CD14-positive monocyte (primary cell): Measurements from ENCODE around the gene MCEE. TPM values are rescaled to one million over a fixed set of nuclear protein-coding genes. Genes with fewer than 3 reads are reported as not detected.

Source experiments
- DNase-seq, 3 donors: peaks; one replicate each; pipeline ENCODE4 v3.0.0-alpha.2; 2011 to 2022
- H2AFZ ChIP-seq: 2 replicates; pipeline ENCODE4 v1.6.0; 2012; ENCODE audit warnings: mild to moderate bottlenecking, low read depth, low read length, inconsistent platforms; ENCODE audit not compliant: insufficient read depth, poor library complexity, severe bottlenecking
- H3K27ac ChIP-seq, 2 donors: 1 replicate in 1 of 2; 2 replicates in 1 of 2; pipeline ENCODE4 v1.5.1; 2012 to 2013; ENCODE audit warnings: low read length in 2 of 2, control low read depth in 1 of 2, inconsistent platforms in 1 of 2, low read depth in 1 of 2, mild to moderate bottlenecking in 1 of 2
- H3K27me3 ChIP-seq, 2 donors: one replicate each; pipeline versions ENCODE4 v1.6.0 to v1.6.1; 2011 to 2013; ENCODE audit warnings: low read length in 2 of 2; ENCODE audit not compliant: control insufficient read depth in 2 of 2, insufficient read depth in 2 of 2
- H3K36me3 ChIP-seq, 2 donors: replicated peaks in 1 of 2; 1 replicate in 1 of 2; 2 replicates in 1 of 2; pipeline versions ENCODE4 v1.5.1 to v1.6.1; 2012 to 2013; ENCODE audit warnings: low read length in 2 of 2, control low read depth in 1 of 2, inconsistent platforms in 1 of 2, mild to moderate bottlenecking in 1 of 2; ENCODE audit not compliant: insufficient read depth in 2 of 2, control insufficient read depth in 1 of 2
- H3K4me1 ChIP-seq, 2 donors: 1 replicate in 1 of 2; 2 replicates in 1 of 2; pipeline versions ENCODE4 v1.5.1 to v1.6.1; 2012 to 2013; ENCODE audit warnings: low read length in 2 of 2, control low read depth in 1 of 2, inconsistent platforms in 1 of 2, mild to moderate bottlenecking in 1 of 2, moderate library complexity in 1 of 2; ENCODE audit not compliant: insufficient read depth in 2 of 2, control insufficient read depth in 1 of 2
- H3K4me2 ChIP-seq: replicated peaks from 2 replicates; pipeline ENCODE3; 2012; ENCODE audit warnings: low read length, moderate library complexity, mild to moderate bottlenecking; ENCODE audit not compliant: poor library complexity, severe bottlenecking; ENCODE audit errors: extremely low read depth
- H3K4me3 ChIP-seq, 3 experiments: fragments of 200-600 bp in 1 of 3; sonication (generic) in 1 of 3; replicated peaks in 1 of 3; 1 replicate in 2 of 3; 2 replicates in 1 of 3; pipeline ENCODE4 v1.5.1; 2011 to 2013; ENCODE audit warnings: low read length in 3 of 3, mild to moderate bottlenecking in 3 of 3, control low read depth in 2 of 3, low read depth in 2 of 3, inconsistent platforms in 1 of 3, moderate library complexity in 1 of 3
- H3K79me2 ChIP-seq: 2 replicates; pipeline ENCODE4 v1.6.0; 2012; ENCODE audit warnings: mild to moderate bottlenecking, control low read depth, inconsistent platforms, low read length, moderate library complexity; ENCODE audit not compliant: insufficient read depth
- H3K9ac ChIP-seq: 2 replicates; pipeline ENCODE4 v1.6.0; 2017; ENCODE audit warnings: low read length, mild to moderate bottlenecking; ENCODE audit not compliant: insufficient read depth, poor library complexity, severe bottlenecking
- H3K9me3 ChIP-seq, 2 donors: replicated peaks in 1 of 2; 1 replicate in 1 of 2; 2 replicates in 1 of 2; pipeline versions ENCODE4 v1.5.1 to v1.6.1; 2012 to 2013; ENCODE audit warnings: low read length in 2 of 2, control low read depth in 1 of 2; ENCODE audit not compliant: control insufficient read depth in 1 of 2, insufficient read depth in 1 of 2
- H4K20me1 ChIP-seq: 2 replicates; pipeline ENCODE4 v1.6.0; 2012; ENCODE audit warnings: mild to moderate bottlenecking, low read length, control low read depth, moderate library complexity; ENCODE audit not compliant: insufficient read depth
- H3K27ac Mint-ChIP-seq, 7 donors: one replicate each; pipeline ENCODE4 v1.8.0; 2020; ENCODE audit warnings: mild to moderate bottlenecking in 7 of 7, mixed read lengths in 7 of 7, moderate library complexity in 6 of 7, inconsistent platforms in 2 of 7
- H3K27me3 Mint-ChIP-seq, 3 donors: one replicate each; pipeline ENCODE4 v1.8.0; 2021 to 2022; ENCODE audit warnings: low read depth in 3 of 3, mild to moderate bottlenecking in 3 of 3, mixed read lengths in 3 of 3, moderate library complexity in 3 of 3, inconsistent platforms in 1 of 3
- H3K36me3 Mint-ChIP-seq, 2 donors: one replicate each; pipeline ENCODE4 v1.8.0; 2020; ENCODE audit warnings: mixed read lengths in 2 of 2, inconsistent platforms in 1 of 2, mild to moderate bottlenecking in 1 of 2
- H3K4me1 Mint-ChIP-seq: one replicate; pipeline ENCODE4 v1.8.0; 2020; ENCODE audit warnings: mild to moderate bottlenecking, mixed read lengths
- H3K4me3 Mint-ChIP-seq, 2 donors: one replicate each; pipeline ENCODE4 v1.8.0; 2020; ENCODE audit warnings: mild to moderate bottlenecking in 2 of 2, mixed read lengths in 2 of 2, moderate library complexity in 1 of 2
- H3K9me3 Mint-ChIP-seq, 7 donors: one replicate each; pipeline ENCODE4 v1.8.0; 2020 to 2022; ENCODE audit warnings: mixed read lengths in 7 of 7, mild to moderate bottlenecking in 6 of 7, moderate library complexity in 6 of 7, inconsistent platforms in 2 of 7
- WGBS: methylation state at CpG from one replicate; pipeline ENCODE4 v1.1.5; 2013; ENCODE audit warnings: missing lambda C conversion rate; ENCODE audit not compliant: insufficient coverage; 5-methylcytosine and 5-hydroxymethylcytosine counted together
- intact Hi-C, 2 donors: fragments of 100-400 bp; cut with micrococcal nuclease; formaldehyde crosslinking; loops; one replicate each; pipeline versions ENCODE4 v1.15.0 to v1.15.1; 2023
- polyA plus RNA-seq, 3 donors: library from polyadenylated mRNA; depleted of rRNA in 1 of 3; unstranded in 2 of 3; stranded (reverse) in 1 of 3; fragments of 300-500 nt in 2 of 3; fragments of >200 nt in 1 of 3; fragmentation: Illumina TruSeq in 2 of 3; gene quantifications; 1 replicate in 2 of 3; 2 replicates in 1 of 3; pipeline ENCODE4 v1.2.3, GENCODE V29; 2012 to 2021
- TF ChIP-seq, protein P1 (sequence below): fragments of 200-600 bp; IDR thresholded peaks from one replicate; pipeline ENCODE4 v1.8.0; 2022; ENCODE audit warnings: antibody characterized with exemption, mild to moderate bottlenecking

MCEE gene
- polyA plus RNA-seq, 3 donors = 9.3 to 29.0 (median 24.7) TPM

DNA sequence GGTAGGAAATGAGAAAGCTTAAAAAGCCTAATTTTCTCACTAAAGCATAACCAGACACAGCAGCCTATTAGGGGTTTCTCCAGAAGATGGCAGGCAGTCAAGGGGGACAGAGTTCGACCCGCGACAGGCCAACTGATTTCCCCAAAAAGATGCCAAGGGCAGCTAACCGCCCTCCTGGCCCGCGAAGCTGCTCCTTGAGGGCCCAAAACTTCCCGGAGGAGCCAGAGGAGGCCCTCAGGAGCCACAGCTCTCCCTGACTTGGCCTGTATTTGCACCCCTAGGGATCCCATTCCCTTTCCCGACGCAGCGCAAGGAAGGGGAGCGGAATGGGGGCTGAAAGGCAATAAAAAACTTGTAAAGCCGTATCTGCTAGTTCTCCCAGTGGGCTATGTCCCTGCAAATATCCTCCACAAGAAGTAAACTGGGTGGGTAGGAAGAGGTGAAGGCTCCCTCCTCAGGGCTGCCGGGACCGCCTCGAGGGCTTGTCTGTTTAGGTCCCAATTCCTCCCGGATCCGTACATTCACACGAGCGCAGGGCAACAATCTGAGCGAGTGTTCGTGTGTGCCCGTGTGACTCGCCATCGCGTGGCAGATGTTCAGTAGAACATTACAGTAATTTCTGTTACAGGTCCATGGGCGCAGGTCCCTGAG lies 62.3 kb downstream of the MCEE start:
- Histone ChIP-seq H3K4me3 (peak overlapping the region; percentile 93 to 100 (median 97)), H3K79me2 (peaks cover 71% of the 10 kb centered on the region), H4K20me1 (peaks cover 14% of the 10 kb centered on the region), H3K4me2 (peak overlapping the region; percentile 100), H3K27me3 (no peaks in the 10 kb centered on the region), H3K4me1 (peaks cover 89 to 94% of the 10 kb centered on the region in 2 donors), H3K9ac (peak overlapping the region; percentile 75), H3K27ac (peak overlapping the region; percentile 96 to 97), H3K36me3 (peaks cover 7 to 17% of the 10 kb centered on the region in 2 donors), H2AFZ (peak overlapping the region; percentile 66), H3K9me3 (no peaks in the 10 kb centered on the region)
- Mint-ChIP-seq H3K4me3 (peak overlapping the region; percentile 89 to 93), H3K4me1 (peaks cover 85% of the 10 kb centered on the region), H3K27ac (peak overlapping the region; percentile 96 to 100 (median 99)), H3K36me3 (peaks cover 26% of the 10 kb centered on the region in 2 donors), H3K27me3 (peaks cover 0 to 1% (median 0%) of the 10 kb centered on the region in 3 donors), H3K9me3 (peaks cover 0 to 1% (median 0%) of the 10 kb centered on the region in 7 donors)
- TF ChIP-seq, protein P1, sequence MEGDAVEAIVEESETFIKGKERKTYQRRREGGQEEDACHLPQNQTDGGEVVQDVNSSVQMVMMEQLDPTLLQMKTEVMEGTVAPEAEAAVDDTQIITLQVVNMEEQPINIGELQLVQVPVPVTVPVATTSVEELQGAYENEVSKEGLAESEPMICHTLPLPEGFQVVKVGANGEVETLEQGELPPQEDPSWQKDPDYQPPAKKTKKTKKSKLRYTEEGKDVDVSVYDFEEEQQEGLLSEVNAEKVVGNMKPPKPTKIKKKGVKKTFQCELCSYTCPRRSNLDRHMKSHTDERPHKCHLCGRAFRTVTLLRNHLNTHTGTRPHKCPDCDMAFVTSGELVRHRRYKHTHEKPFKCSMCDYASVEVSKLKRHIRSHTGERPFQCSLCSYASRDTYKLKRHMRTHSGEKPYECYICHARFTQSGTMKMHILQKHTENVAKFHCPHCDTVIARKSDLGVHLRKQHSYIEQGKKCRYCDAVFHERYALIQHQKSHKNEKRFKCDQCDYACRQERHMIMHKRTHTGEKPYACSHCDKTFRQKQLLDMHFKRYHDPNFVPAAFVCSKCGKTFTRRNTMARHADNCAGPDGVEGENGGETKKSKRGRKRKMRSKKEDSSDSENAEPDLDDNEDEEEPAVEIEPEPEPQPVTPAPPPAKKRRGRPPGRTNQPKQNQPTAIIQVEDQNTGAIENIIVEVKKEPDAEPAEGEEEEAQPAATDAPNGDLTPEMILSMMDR = no peak
- no peak for DNase-seq
- WGBS = 1% methylated on average over 22 of the region's 26 CpGs
- intact Hi-C loops = no loop called here

DNA sequence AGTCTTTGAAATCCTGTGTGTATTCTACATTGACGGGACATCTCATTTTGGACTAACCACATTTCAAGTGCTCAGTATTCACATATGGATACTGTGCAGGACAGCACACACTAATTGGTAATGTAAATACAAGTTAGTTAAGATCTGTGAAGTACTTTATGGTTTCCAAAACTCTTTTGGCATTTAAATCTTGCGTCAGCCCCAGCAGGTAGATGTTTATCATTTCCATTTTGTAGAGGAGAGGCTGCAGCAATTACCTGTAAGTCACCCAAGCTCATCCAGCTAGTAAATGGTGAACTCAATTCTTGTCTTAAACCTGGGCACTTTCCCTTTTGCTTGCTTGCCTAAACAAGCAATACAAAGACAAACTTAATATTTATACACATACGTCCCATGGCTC lies 63.2 kb downstream of the MCEE start:
- H3K27ac Mint-ChIP-seq = peak overlapping the region; percentile 80 to 99 (median 90)
- peaks cover 23 to 24% of the 10 kb centered on the region in 2 donors for H3K36me3 Mint-ChIP-seq
- intact Hi-C loops = no loop called here
- Histone ChIP-seq H3K9me3 (no peaks in the 10 kb centered on the region), H3K4me3 (peak overlapping the region in 1 of 3 experiments; percentile 100), H2AFZ (no peak overlapping the region), H3K79me2 (peaks cover 74% of the 10 kb centered on the region), H3K27ac (peak overlapping the region in 1 of 2 donors; percentile 97), H3K36me3 (peaks cover 3 to 14% of the 10 kb centered on the region in 2 donors), H4K20me1 (peaks cover 14% of the 10 kb centered on the region), H3K4me1 (peaks cover 87 to 93% of the 10 kb centered on the region in 2 donors), H3K9ac (no peak overlapping the region), H3K27me3 (no peaks in the 10 kb centered on the region), H3K4me2 (peak overlapping the region; percentile 100)
- WGBS = 40% methylated on average over 1 of the region's 3 CpGs
- H3K4me1 Mint-ChIP-seq = peaks cover 84% of the 10 kb centered on the region
- peak overlapping the region in 1 of 2 donors; percentile 43 for H3K4me3 Mint-ChIP-seq
- peaks cover 0 to 1% (median 0%) of the 10 kb centered on the region in 3 donors for H3K27me3 Mint-ChIP-seq
- H3K9me3 Mint-ChIP-seq = peaks cover 0 to under 1% (median 0%) of the 10 kb centered on the region in 7 donors
- DNase-seq = no peak
- TF ChIP-seq, protein P1 = no peak
